IMR-90 (cell line): ENCODE data around the gene RAD51D. TPM values are rescaled to one million over a fixed set of nuclear protein-coding genes. Genes with fewer than 3 reads are reported as not detected.

Source experiments
- ATAC-seq: fragments of 200-7000 bp; cut with Tn5 transposase; 2 replicates; pipeline ENCODE4 v1.9.1; 2020; ENCODE audit warnings: low read depth, mild to moderate bottlenecking, moderate library complexity
- BruUV-seq: library from RNA; stranded (reverse); fragments of 400-500 nt; replicated peaks from 2 replicates; lab custom pipeline; 2021; lab: Mats Ljungman, UMichigan
- CTCF ChIA-PET: fragments of 300-600 bp; formaldehyde crosslinking; extraction: SDS; loops from one replicate; lab custom pipeline; 2021; ENCODE audit warnings: antibody characterized with exemption; lab: Yijun Ruan, JAX
- POLR2A ChIA-PET: fragments of 300-600 bp; sonication (Branson Sonifier 250); formaldehyde crosslinking; loops from one replicate; lab custom pipeline; 2022; ENCODE audit warnings: antibody characterized with exemption; ENCODE audit not compliant: unreplicated experiment; lab: Charles Lee
- DNase-seq: peaks from one replicate; pipeline ENCODE4 v3.0.0; 2013
- H2AFZ ChIP-seq: replicated peaks from 2 replicates; pipeline ENCODE3; 2013; ENCODE audit warnings: low read length, mild to moderate bottlenecking; ENCODE audit not compliant: poor library complexity
- H2AK5ac ChIP-seq: 2 replicates; pipeline ENCODE4 v1.6.1; 2013; ENCODE audit warnings: low read depth, low read length, inconsistent platforms
- H2AK9ac ChIP-seq: replicated peaks from 2 replicates; pipeline ENCODE3; 2013; ENCODE audit warnings: mild to moderate bottlenecking, low read depth, low read length, moderate library complexity; ENCODE audit not compliant: poor library complexity
- H2BK120ac ChIP-seq: 2 replicates; pipeline ENCODE4 v1.6.1; 2013; ENCODE audit warnings: low read depth, low read length, inconsistent platforms
- H2BK15ac ChIP-seq: 3 replicates; pipeline ENCODE4 v1.6.1; 2013; ENCODE audit warnings: low read depth, low read length, inconsistent platforms
- H2BK20ac ChIP-seq: 2 replicates; pipeline ENCODE4 v1.6.1; 2013; ENCODE audit warnings: low read depth, mild to moderate bottlenecking, inconsistent platforms, low read length, moderate library complexity
- H2BK5ac ChIP-seq: 2 replicates; pipeline ENCODE4 v1.6.1; 2013; ENCODE audit warnings: mild to moderate bottlenecking, low read depth, low read length, inconsistent platforms; ENCODE audit not compliant: poor library complexity, severe bottlenecking
- H3K14ac ChIP-seq: replicated peaks from 2 replicates; pipeline ENCODE4 v1.6.1; 2013; ENCODE audit warnings: low read depth, low read length, inconsistent platforms
- H3K18ac ChIP-seq: 2 replicates; pipeline ENCODE4 v1.6.1; 2013; ENCODE audit warnings: low read depth, low read length, control low read depth
- H3K23ac ChIP-seq: 2 replicates; pipeline ENCODE4 v1.6.1; 2013; ENCODE audit warnings: low read depth, low read length, inconsistent platforms
- H3K27ac ChIP-seq: 2 replicates; pipeline ENCODE4 v1.5.1; 2013; ENCODE audit warnings: mild to moderate bottlenecking, control low read depth, low read length; ENCODE audit not compliant: insufficient read depth
- H3K27me3 ChIP-seq: 2 replicates; pipeline ENCODE4 v1.6.1; 2013; ENCODE audit warnings: low read length; ENCODE audit not compliant: control insufficient read depth, insufficient read depth
- H3K36me3 ChIP-seq: 2 replicates; pipeline ENCODE4 v1.6.1; 2013; ENCODE audit warnings: low read length, mixed read lengths; ENCODE audit not compliant: control insufficient read depth, insufficient read depth
- H3K4ac ChIP-seq: 2 replicates; pipeline ENCODE4 v1.6.1; 2013; ENCODE audit warnings: low read depth, low read length, inconsistent platforms
- H3K4me1 ChIP-seq: 2 replicates; pipeline ENCODE4 v1.6.1; 2013; ENCODE audit warnings: low read length, mixed read lengths; ENCODE audit not compliant: control insufficient read depth, insufficient read depth
- H3K4me2 ChIP-seq: 2 replicates; pipeline ENCODE4 v1.6.1; 2013; ENCODE audit warnings: low read depth, mild to moderate bottlenecking, control low read depth, low read length, moderate library complexity
- H3K4me3 ChIP-seq: 2 replicates; pipeline ENCODE4 v1.5.1; 2013; ENCODE audit warnings: low read depth, mild to moderate bottlenecking, control low read depth, low read length, moderate library complexity; ENCODE audit not compliant: insufficient read depth
- H3K56ac ChIP-seq: 2 replicates; pipeline ENCODE4 v1.6.1; 2013; ENCODE audit warnings: low read length, inconsistent platforms; ENCODE audit not compliant: insufficient read depth; ENCODE audit errors: extremely low read depth
- H3K79me1 ChIP-seq, 2 experiments: 2 replicates each; pipeline ENCODE4 v1.6.1; 2013; ENCODE audit warnings: low read length in 2 of 2, inconsistent platforms in 1 of 2, low read depth in 1 of 2
- H3K9ac ChIP-seq: 2 replicates; pipeline ENCODE4 v1.6.1; 2013; ENCODE audit warnings: low read depth, low read length, control low read depth
- H3K9me1 ChIP-seq: 2 replicates; pipeline ENCODE4 v1.6.1; 2013; ENCODE audit warnings: low read length, inconsistent platforms; ENCODE audit not compliant: insufficient read depth
- H3K9me3 ChIP-seq: 2 replicates; pipeline ENCODE4 v1.6.1; 2013; ENCODE audit warnings: low read length; ENCODE audit not compliant: control insufficient read depth, insufficient read depth
- H4K20me1 ChIP-seq: 2 replicates; pipeline ENCODE4 v1.6.1; 2013; ENCODE audit warnings: low read length, inconsistent platforms; ENCODE audit not compliant: insufficient read depth
- H4K5ac ChIP-seq: 2 replicates; pipeline ENCODE4 v1.6.1; 2013; ENCODE audit warnings: mild to moderate bottlenecking, low read depth, low read length, control low read depth
- H4K8ac ChIP-seq, 2 experiments: 2 replicates each; pipeline ENCODE4 v1.6.1; 2013; ENCODE audit warnings: low read depth in 2 of 2, low read length in 2 of 2, control low read depth in 1 of 2, inconsistent platforms in 1 of 2
- H4K91ac ChIP-seq: 2 replicates; pipeline ENCODE4 v1.6.1; 2013; ENCODE audit warnings: low read depth, low read length, inconsistent platforms; ENCODE audit not compliant: insufficient read depth
- BHLHE40 ChIP-seq: fragments of 150-350 bp; IDR thresholded peaks from 2 replicates; pipeline ENCODE4 v1.6.1; 2016; ENCODE audit warnings: mild to moderate bottlenecking, low read depth, low read length
- FOS ChIP-seq: fragments of 150-350 bp; IDR thresholded peaks from 2 replicates; pipeline ENCODE4 v1.6.1; 2016; ENCODE audit warnings: low read depth, low read length
- MAFK ChIP-seq: IDR thresholded peaks from 2 replicates; pipeline ENCODE4 v1.6.1; 2012; ENCODE audit warnings: low read depth, low read length, improper control_type of control experiment
- NFE2L2 ChIP-seq: fragments of 150-350 bp; IDR thresholded peaks from 2 replicates; pipeline ENCODE4 v1.6.1; 2016; ENCODE audit warnings: low read depth, mild to moderate bottlenecking, low read length
- USF2 ChIP-seq: fragments of 150-350 bp; IDR thresholded peaks from 2 replicates; pipeline ENCODE4 v1.6.1; 2017; ENCODE audit warnings: mild to moderate bottlenecking, antibody characterized with exemption, low read length, low read depth
- WGBS, 2 experiments: methylation state at CpG; one replicate each; pipeline versions ENCODE4 v1.1.5 to v1.1.7; 2013; ENCODE audit warnings: missing lambda C conversion rate in 2 of 2; ENCODE audit not compliant: insufficient read length in 1 of 2; ENCODE audit errors: extremely low coverage in 2 of 2; 5-methylcytosine and 5-hydroxymethylcytosine counted together
- dilution Hi-C: fragments of 300-500 bp; cut with HindIII; formaldehyde crosslinking; loops from one replicate; pipeline ENCODE4 v1.14.3; 2018; ENCODE audit warnings: low sequenced_read_pairs; ENCODE audit not compliant: unreplicated experiment
- in situ Hi-C: fragments of 300-500 bp; cut with MboI; formaldehyde crosslinking; loops from 3 replicates; pipeline ENCODE4 v1.14.3; 2019; ENCODE audit warnings: low sequenced_read_pairs, inconsistent platforms, mixed read lengths
- intact Hi-C: fragments of 100-400 bp; cut with micrococcal nuclease; formaldehyde crosslinking; loops from 2 replicates; pipeline ENCODE4 v1.10.0; 2022
- polyA plus RNA-seq, 3 experiments: library from polyadenylated mRNA; depleted of rRNA; stranded (reverse); fragments of >200 nt; gene quantifications; 2 replicates each; pipeline ENCODE4 v1.2.3, GENCODE V29; 2012; ENCODE audit warnings: low replicate concordance in 1 of 3
- total RNA-seq: library from RNA; depleted of rRNA; stranded (reverse); fragments of >200 nt; gene quantifications from 2 replicates; pipeline ENCODE4 v1.2.3, GENCODE V29; 2012

RAD51D gene
- total and polyA plus RNA-seq, 2 of the 4 experiments (the other 2 are of a cell fraction), result 10.8 to 12.7 TPM

- Histone ChIP-seq H3K36me3 (no peaks in the 10 kb centered on the region), H4K5ac (no peak overlapping the region), H3K9me3 (no peaks in the 10 kb centered on the region), H3K27ac (no peak overlapping the region), H4K8ac (no peak overlapping the region), H3K4me1 (peaks cover 13% of the 10 kb centered on the region), H3K4ac (no peak overlapping the region), H3K79me1 (peaks cover 9 to 62% of the 10 kb centered on the region in 2 experiments), H2BK15ac (no peak overlapping the region), H3K9me1 (peaks cover 19% of the 10 kb centered on the region), H2AK5ac (no peak overlapping the region), H2BK5ac (no peak overlapping the region), H4K91ac (no peak overlapping the region), H2AFZ (no peak overlapping the region), H2AK9ac (no peak overlapping the region), H3K4me2 (peak overlapping the region; percentile 51; the same call in 1 of the 2 replicates), H3K18ac (no peak overlapping the region), H3K9ac (no peak overlapping the region), H3K4me3 (no peak overlapping the region), H2BK20ac (no peak overlapping the region), H2BK120ac (0 out of 2 replicates have a peak overlapping the region, but pooled peaks have one; percentile 44), H3K23ac (no peak overlapping the region), H3K27me3 (no peaks in the 10 kb centered on the region), H3K56ac (no peak overlapping the region), H3K14ac (no peak overlapping the region), H4K20me1 (peaks cover 4% of the 10 kb centered on the region)
- ChIA-PET POLR2A (interaction anchor here (0.6 kb wide), 1 partner anchor 57 kb away, joined by 3 read pairs; no protein-coding TSS in a partner anchor), CTCF (no interaction called here)
- BruUV-seq, result no TSS peak
- DNase-seq (peak; percentile 72), ATAC-seq (no peak)
- no CpG with 5 or more reads among the region's 2 CpGs for WGBS, 2 experiments
- in situ Hi-C loops (no loop called here), dilution Hi-C loops (no loop called here), intact Hi-C loops (no loop called here)
- TF ChIP-seq BHLHE40, result no peak
- TF ChIP-seq FOS, result no peak
- no peak for TF ChIP-seq USF2
- TF ChIP-seq NFE2L2, result peak; percentile 54; the same call in 1 of the 2 replicates
- 0 out of 2 replicates have a peak, but pooled peaks have one; percentile 4 for TF ChIP-seq MAFK
Observed at GRCh38 chr17:35084987-35085386, 34.7 kb downstream of the RAD51D start.
